Effector CD4-positive, alpha-beta T cell (primary cell): ENCODE measurements around the gene PYGO2.

Experiments used
- DNase-seq: peaks from one replicate; pipeline ENCODE4 v3.0.0-alpha.2; 2020
- total RNA-seq: gene quantifications from one replicate; lab custom pipeline; 2026; lab: John Stamatoyannopoulos, UW

The PYGO2 gene
- 70.7 reads per million, percentile 76 among the genes with 10 or more reads in this experiment for total RNA-seq

GRCh38 chr1:154961207-154962155, at the start of gene PYGO2:
Gene PYGO2 (minus strand): TSS chr1:154961782. CDS start chr1:154961576, 206 bp downstream.
- peak; percentile 75 for DNase-seq

- DNase-seq, result no peak
Observed at GRCh38 chr1:155011004-155011416, 49.4 kb upstream of the PYGO2 start.

DNA sequence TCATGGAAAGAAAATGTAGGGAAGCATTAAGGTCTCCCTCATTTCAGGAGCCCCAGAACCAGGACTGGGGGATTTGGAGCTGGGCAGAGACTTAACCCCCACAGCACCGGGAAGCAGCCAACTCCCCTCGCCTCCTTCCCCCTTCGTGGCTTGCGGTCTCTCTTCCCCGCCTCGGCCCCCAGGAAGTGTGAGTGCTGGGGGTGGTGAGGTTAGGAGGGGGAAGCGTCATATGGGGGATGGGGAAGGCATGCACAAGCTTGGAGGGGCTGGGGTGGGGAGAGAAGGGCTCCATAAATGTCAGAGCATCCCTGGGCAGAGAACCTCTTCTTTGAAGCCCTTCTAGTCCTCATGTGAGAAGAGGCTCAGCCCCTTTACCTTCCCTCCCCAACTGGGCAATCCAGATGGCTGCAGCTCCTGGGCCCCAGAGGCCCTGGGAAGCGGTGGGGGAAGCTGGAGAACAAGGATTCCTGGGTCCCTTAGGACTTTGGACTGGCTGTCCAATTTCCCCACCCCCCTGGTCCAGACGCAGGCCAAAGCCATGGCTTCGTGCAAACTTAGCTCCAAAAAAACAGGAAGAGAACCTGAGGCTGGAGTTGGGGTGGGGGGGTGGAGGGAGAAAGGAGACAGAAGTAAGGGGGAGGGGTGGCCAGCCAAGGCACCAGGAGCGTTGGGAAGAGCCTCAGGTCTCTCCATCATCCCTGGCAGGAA, 48.8 kb upstream of the PYGO2 start:
- no peak for DNase-seq

GRCh38 chr1:155009742-155010141, 48.2 kb upstream of the PYGO2 start:
- DNase-seq, result no peak

DNA sequence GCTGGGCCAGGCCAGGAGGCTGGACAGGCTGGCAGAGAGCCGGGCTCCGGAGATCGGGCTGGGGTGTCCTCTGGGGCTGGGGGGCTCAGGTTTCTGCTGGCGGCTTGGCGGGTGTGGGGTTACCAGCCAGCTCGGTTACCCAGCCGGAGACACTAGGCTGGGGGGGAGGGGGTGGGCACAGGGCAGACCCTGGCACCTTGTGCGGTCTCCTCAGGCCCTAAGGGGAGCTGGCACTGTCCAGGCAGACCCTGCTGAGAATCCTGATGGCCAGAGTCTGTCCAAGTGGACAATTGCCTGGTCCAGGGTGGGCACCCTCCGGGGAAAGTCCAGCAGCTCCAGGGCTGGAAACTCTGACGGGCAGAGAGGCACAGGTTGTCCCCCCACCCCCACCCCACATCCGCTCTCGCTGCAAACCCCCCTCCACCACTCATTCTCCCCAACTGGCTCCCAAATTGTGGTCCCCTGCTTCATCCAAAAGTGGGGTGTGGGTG, 47.7 kb upstream of the PYGO2 start:
- no peak for DNase-seq

- DNase-seq, result no peak
Observed at GRCh38 chr1:155008015-155008941, 46.7 kb upstream of the PYGO2 start.

- DNase-seq, result no peak
Observed at GRCh38 chr1:155007251-155007828, 45.8 kb upstream of the PYGO2 start.

DNA sequence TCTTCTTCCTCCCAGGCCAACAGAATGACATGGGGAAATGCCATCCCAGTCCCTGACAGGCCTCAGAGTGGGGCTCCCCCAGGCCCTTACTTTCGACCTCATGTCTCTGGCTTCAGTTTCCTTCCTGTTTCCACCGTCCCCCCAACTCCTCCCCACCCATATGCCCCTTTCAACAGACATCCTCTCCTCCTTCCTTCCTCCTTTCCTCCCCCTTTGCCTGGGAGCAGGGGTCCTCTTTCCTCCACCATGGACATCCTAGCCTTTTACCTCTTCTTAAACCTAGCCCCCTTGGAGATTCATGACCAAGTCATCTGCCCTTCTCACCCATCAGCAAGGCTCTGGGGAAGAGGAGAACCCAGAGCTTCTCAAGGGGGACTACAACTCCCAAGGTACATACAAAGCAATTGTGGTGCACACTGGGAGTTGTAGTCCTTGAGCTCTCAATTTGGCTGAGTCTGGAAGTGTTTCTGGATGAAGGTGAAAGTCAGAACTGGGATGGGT, 45.1 kb upstream of the PYGO2 start:
- no peak for DNase-seq

GRCh38 chr1:155005076-155006011, 43.8 kb upstream of the PYGO2 start:
- no peak for DNase-seq

- no peak for DNase-seq
Observed at GRCh38 chr1:155004352-155005075, 42.9 kb upstream of the PYGO2 start.

DNA sequence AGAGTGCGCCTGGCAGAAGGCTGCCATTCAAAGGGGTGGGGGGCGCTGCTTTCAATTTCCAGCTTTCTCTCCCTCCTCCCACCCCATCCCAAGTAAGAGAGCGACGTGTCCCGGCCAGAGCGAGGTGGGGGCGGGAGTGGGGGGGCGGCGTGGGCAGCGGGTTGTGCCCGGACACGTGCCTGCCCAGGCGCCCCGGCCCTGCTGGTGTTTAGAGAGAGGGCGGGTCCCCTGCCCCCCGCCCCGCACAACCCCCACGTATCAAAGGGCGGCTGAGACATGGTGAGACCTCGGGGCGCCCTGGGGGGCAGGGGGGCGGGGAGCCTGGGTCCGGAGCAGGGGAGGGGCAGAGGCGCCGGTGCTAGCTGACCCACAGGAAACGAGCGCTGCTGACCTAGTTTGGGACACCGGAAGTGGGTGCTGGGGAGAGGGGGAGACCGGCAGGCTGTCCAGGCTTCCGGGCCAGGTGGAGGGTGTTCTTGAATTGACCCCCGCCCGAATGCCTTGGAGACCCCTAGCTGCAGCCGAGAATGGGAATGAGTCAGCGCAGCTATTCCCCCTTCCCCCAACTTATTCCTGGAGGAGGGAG, 42.3 kb upstream of the PYGO2 start:
- DNase-seq, result no peak

DNA sequence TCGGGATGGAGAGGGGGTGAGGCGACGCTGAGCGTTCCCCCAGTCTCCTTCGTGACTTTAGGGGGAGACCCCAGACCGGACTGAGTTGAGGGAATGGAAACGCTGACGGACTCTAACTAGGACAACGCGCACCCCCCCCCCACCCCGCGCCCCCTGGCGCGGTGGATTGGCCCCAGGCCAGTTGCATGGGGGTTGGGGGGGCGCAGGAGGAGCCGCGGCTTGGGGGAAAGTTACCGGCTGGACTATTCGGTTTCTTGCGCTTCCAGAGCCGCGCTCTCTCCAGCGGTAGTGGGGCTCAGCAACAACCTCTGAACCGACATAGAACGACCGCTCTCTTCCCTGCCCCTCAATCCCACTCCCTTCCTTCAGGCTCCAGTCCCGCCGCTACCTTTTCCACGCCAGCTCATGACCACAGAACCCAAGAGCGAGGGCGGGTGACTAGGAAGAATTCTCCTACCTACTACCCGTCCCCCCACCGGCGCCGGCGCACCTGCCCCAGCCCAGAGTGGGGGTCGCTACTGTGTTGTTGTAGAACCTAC, 41.7 kb upstream of the PYGO2 start:
- no peak for DNase-seq

- no peak for DNase-seq
Observed at GRCh38 chr1:155002464-155003226, 41.1 kb upstream of the PYGO2 start, which contains the start of gene ZBTB7B. Gene ZBTB7B (plus strand): TSS chr1:155002802. CDS start chr1:155014661, 11,859 bp downstream.

GRCh38 chr1:155001675-155002463, 40.3 kb upstream of the PYGO2 start:
- peak; percentile 97 for DNase-seq

DNA sequence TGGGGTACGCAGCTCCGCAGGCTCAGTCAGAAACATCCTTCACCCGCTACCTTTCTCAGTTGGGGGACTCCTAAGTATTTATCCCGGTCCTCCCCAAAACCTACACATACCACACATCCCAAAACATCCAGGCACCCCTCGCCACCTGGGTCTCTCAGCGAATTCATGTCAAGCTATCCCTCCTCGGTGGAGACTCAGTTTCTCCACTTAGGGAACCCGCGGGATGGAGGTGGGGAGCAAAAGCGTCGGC, 39.8 kb upstream of the PYGO2 start:
- DNase-seq, result no peak

- DNase-seq, result peak; percentile 73
Observed at GRCh38 chr1:155000726-155001424, 39.3 kb upstream of the PYGO2 start.

DNA sequence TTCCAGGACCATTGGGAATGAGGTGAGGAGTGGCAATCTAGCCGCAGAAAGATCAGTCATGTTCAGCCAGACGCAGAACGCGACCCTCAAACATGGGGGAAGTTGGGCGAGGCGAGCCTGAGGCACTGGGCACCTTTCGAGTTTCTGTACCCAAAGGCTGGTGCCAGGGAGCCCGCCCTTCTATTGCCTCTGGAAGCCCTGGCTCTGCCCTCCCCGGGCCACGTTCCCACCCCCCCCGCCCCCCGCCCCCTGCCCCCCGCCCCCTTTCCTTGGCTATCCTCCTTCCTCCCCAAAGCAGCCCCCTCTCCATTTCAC, 38.8 kb upstream of the PYGO2 start:
- no peak for DNase-seq
